DMS153 treated with DMSO at 0.1 percent for 48 hours (cell line): ENCODE measurements around the gene LGR5.

ENCODE experiments used
- DNase-seq: peaks from one replicate; lab custom pipeline; 2025; ENCODE audit not compliant: unreplicated experiment; lab: John Stamatoyannopoulos, UW

The LGR5 gene

DNA sequence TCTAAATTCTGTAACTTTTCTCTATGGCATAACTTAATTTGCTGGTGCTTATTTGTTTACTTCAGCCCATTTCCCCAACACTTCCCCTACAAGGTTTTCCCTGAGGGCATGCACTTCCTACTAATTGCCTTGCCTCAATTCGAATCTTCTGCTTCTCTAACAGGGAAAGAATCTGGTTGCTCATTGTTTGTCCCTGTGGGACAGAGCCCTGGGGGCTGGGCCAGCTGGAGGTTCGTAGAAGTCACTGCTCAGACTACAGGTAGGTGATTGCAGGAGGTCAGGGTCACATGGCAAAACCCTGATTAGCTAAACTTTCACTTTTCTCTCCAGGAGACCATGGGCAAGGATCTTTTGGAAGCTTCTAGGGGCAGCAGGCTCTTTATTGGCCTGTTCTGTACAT is 152.0 kb downstream of the LGR5 start:
- DNase-seq = no peak

- no peak for DNase-seq
These were observed 153.2 kb downstream of the LGR5 start for GRCh38 chr12:71592841-71593240.

DNA sequence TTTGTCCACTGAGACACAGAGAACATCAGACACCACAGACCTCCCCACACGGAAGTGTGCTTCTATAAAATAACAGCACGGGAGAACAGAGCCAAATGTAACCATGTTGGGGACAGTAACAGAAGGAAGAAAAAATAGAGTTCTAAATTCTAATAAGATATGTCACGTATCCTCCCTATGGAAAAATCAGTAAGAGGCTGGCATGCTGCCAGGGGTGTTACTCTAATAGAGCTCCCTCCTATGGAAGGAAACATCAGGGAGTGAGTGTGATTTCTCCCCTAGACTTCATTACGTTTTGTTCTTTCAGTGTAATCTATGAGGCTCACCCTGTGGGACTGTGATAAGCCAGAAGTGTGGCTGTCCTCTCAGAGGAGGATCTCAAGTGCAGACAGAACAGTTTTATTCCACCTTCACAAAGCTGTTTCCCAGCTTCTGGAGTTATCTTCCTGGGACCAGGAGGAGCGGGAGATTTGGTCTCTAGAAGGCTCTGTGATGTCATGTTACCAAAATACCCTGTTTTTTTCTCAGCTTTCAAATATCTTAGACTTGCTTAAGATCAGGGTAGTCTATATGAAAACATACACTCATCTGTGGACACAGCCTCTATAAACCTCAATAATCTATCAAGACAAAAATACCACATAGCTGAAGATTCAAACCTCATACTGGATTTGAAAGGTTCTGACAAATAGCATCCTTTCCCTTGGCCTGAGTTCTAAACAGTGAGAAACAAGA is 154.8 kb downstream of the LGR5 start:
- no peak for DNase-seq

GRCh38 chr12:71599210-71599609 is 159.6 kb downstream of the LGR5 start:
- DNase-seq = no peak

GRCh38 chr12:71601546-71601945 is 161.9 kb downstream of the LGR5 start:
- DNase-seq = no peak

- DNase-seq = no peak
These were observed 163.4 kb downstream of the LGR5 start for GRCh38 chr12:71602761-71603577.

DNA sequence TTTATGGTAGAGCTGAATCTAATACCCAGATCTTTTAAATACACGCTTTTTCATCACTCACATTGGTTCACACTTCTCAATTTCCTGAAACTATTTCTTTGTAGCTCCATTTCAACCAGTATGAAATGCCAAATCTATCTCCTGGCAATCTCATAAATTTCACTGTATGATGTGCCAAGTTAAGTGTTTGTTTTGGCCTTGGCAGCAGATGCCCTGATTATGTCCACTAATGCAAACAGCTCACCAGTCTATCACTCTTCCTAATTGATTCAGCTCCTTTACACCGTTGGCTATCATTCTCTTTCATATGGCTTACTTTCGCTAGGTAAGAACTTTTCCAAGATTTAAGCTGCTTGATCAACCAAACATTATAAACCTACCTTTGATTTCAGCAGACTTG is 165.4 kb downstream of the LGR5 start:
- DNase-seq = no peak

GRCh38 chr12:71607494-71608330 is 168.1 kb downstream of the LGR5 start:
- DNase-seq = no peak

- no peak for DNase-seq
These were observed 170.6 kb downstream of the LGR5 start for GRCh38 chr12:71610031-71610795.

GRCh38 chr12:71621938-71622337 is 182.3 kb downstream of the LGR5 start:
- no peak for DNase-seq

DNA sequence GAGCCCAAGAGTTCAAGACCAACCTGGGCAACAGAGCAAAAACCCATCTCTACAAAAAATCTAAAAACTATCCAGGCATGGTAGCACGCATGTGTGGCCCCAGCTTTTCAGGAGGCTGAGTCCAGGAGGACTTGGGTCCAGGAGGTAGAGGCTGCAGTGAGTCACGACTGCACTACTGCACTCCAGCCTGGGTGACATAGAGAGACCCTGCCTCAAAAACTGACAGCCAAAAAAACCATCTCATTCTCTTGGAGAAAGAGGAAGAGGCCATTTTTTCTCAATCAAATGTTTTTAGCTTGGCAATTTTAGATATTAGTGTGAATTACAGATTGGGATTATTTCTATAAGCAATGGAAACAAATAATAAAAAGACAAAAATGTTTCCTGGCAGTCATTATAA is 185.9 kb downstream of the LGR5 start:
- no peak for DNase-seq

DNA sequence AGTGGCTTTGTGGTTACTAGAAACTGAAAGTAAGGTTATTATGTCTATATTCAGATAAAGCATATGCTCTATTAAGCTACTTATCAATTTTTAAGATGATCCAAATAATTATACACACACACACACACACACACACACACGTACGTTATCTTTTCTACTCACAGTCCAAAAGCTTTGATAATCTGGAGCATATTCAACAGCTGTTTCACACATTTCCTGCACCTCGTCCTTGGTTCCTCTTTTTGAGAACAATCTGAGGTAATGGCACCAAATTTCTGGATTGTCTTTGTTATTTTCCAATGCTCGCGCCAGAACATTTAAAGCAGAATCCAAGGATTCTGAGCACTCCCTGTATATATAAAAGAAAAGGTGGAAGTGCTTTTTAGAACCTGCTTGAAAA is 186.5 kb downstream of the LGR5 start:
- DNase-seq = no peak

GRCh38 chr12:71626768-71627167 is 187.2 kb downstream of the LGR5 start:
- DNase-seq = no peak

DNA sequence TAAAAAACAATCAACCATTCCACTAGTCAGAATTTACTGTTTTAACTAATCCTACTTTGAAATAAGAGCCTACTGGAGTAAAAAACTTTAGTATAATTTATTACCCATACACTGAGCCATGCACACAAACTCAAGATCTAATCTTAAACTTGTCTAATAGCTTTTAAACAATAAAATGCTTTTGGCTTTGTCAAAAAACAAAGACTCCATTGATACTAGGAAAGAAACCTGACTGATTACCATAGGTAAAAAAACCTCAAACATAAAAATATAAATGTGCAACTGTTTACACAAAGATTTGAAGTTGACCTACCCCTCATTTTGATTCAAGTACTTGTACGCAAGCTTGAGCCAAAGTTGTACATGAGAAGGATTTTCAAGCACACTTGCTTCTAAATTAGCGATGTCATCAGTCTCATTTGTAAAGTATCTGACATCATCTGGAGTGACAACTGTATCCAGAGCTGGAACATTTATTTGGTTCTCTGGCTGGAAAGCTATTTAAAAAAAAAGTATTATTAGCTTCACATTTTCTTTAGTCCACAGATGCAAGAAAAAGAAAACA is 187.9 kb downstream of the LGR5 start:
- no peak for DNase-seq
